PC-3 (cell line): Measurements from ENCODE around the gene TMEM270. TPM values are rescaled to one million over a fixed set of nuclear protein-coding genes. Genes with fewer than 3 reads are reported as not detected.

Experiments
- ATAC-seq: fragments of 200-7000 bp; cut with Tn5 transposase; 2 replicates; pipeline ENCODE4 v1.9.1; 2020; ENCODE audit warnings: mild to moderate bottlenecking, moderate library complexity
- BruUV-seq: library from RNA; stranded (reverse); fragments of 400-500 nt; replicated peaks from 2 replicates; lab custom pipeline; 2021; lab: Mats Ljungman, UMichigan
- CTCF ChIA-PET: fragments of 300-600 bp; sonication (Branson Sonifier 250); formaldehyde crosslinking; loops from one replicate; lab custom pipeline; 2022; ENCODE audit warnings: antibody characterized with exemption; lab: Charles Lee
- POLR2A ChIA-PET: fragments of 300-600 bp; sonication (Branson Sonifier 250); formaldehyde crosslinking; loops from one replicate; lab custom pipeline; 2022; ENCODE audit warnings: antibody characterized with exemption; ENCODE audit not compliant: unreplicated experiment; lab: Charles Lee
- DNase-seq: peaks from one replicate; pipeline ENCODE4 v3.0.0-alpha.2; 2015
- H2AFZ ChIP-seq: fragments of 300-600 bp; sonication (generic); 2 replicates; pipeline ENCODE4 v1.6.0; 2016; ENCODE audit warnings: antibody characterized with exemption, low read length
- H3F3A ChIP-seq: fragments of 300-600 bp; sonication (generic); one replicate; pipeline ENCODE4 v1.6.0; 2017; ENCODE audit warnings: antibody characterized with exemption, low read length, control low read depth, mild to moderate bottlenecking; ENCODE audit not compliant: unreplicated experiment
- H3K27ac ChIP-seq: fragments of 300-600 bp; sonication (generic); 2 replicates; pipeline ENCODE4 v1.5.1; 2016; ENCODE audit warnings: mild to moderate bottlenecking, low read length
- H3K27me3 ChIP-seq: fragments of 300-600 bp; sonication (generic); 2 replicates; pipeline ENCODE4 v1.6.1; 2016; ENCODE audit warnings: low read length, mixed read lengths
- H3K36me3 ChIP-seq: fragments of 300-600 bp; sonication (generic); 2 replicates; pipeline ENCODE4 v1.6.1; 2016; ENCODE audit warnings: low read depth, mixed run types, low read length, mixed read lengths
- H3K4me1 ChIP-seq: fragments of 300-600 bp; sonication (generic); 2 replicates; pipeline ENCODE4 v1.5.1; 2016; ENCODE audit warnings: low read length; ENCODE audit not compliant: insufficient read depth
- H3K4me2 ChIP-seq: fragments of 300-600 bp; sonication (generic); 2 replicates; pipeline ENCODE4 v1.6.0; 2016; ENCODE audit warnings: low read length
- H3K4me3 ChIP-seq: fragments of 300-600 bp; sonication (generic); 2 replicates; pipeline ENCODE4 v1.5.1; 2016; ENCODE audit warnings: mild to moderate bottlenecking, low read length, mixed read lengths
- H3K79me2 ChIP-seq: fragments of 300-600 bp; sonication (generic); 2 replicates; pipeline ENCODE4 v1.6.1; 2017; ENCODE audit warnings: low read length, mixed read lengths
- H3K9ac ChIP-seq: fragments of 300-600 bp; sonication (generic); 2 replicates; pipeline ENCODE4 v1.6.0; 2016; ENCODE audit warnings: mild to moderate bottlenecking, low read length
- H3K9me2 ChIP-seq: fragments of 300-600 bp; sonication (generic); replicated peaks from 2 replicates; pipeline ENCODE4 v1.6.1; 2016; ENCODE audit warnings: mixed run types, low read length, mixed read lengths
- H3K9me3 ChIP-seq: fragments of 300-600 bp; sonication (generic); 2 replicates; pipeline ENCODE4 v1.6.1; 2016; ENCODE audit warnings: low read length, mixed read lengths
- H4K20me1 ChIP-seq: fragments of 300-600 bp; sonication (generic); 2 replicates; pipeline ENCODE4 v1.6.1; 2016; ENCODE audit warnings: low read length, mixed read lengths
- CTCF ChIP-seq: fragments of 300-600 bp; sonication (generic); conservative IDR thresholded peaks from 2 replicates; pipeline ENCODE4 v1.5.1; 2017; ENCODE audit warnings: antibody characterized with exemption, low read depth, mild to moderate bottlenecking, low read length
- EZH2 ChIP-seq: fragments of 300-600 bp; sonication (generic); IDR thresholded peaks from one replicate; pipeline ENCODE4 v1.6.1; 2017; ENCODE audit warnings: antibody characterized with exemption, mild to moderate bottlenecking, low read length; ENCODE audit not compliant: unreplicated experiment
- EZH2phosphoT487 ChIP-seq: fragments of 300-600 bp; sonication (generic); IDR thresholded peaks from 2 replicates; pipeline ENCODE4 v1.6.1; 2018; ENCODE audit warnings: mild to moderate bottlenecking, antibody characterized with exemption, low read length, borderline replicate concordance
- intact Hi-C: fragments of 100-400 bp; cut with micrococcal nuclease; formaldehyde crosslinking; loops from 2 replicates; pipeline ENCODE4 v1.9.0; 2023
- total RNA-seq: library from RNA; depleted of rRNA; stranded (reverse); fragments of >200 nt; gene quantifications from 2 replicates; pipeline ENCODE4 v1.2.3, GENCODE V29; 2014

The TMEM270 gene
- total RNA-seq, 1 experiment from 2014 or later, result not detected

- H3K79me2 ChIP-seq, result 0 out of 2 replicates have a peak, but pooled peaks cover 7% of the 10 kb centered on the region
- no peak overlapping the region for H3K9ac ChIP-seq
- no peak overlapping the region for H2AFZ ChIP-seq
- DNase-seq, result no peak
- H3K36me3 ChIP-seq, result no peaks in the 10 kb centered on the region
- no peak for TF ChIP-seq EZH2
- TF ChIP-seq EZH2phosphoT487, result no peak
- TF ChIP-seq CTCF, result no peak
- no peak for ATAC-seq
- BruUV-seq, result no TSS peak
- H3F3A ChIP-seq, result no peaks in the 10 kb centered on the region
- peaks cover 8% of the 10 kb centered on the region; the same call in 1 of the 2 replicates for H3K4me1 ChIP-seq
- H3K27me3 ChIP-seq, result no peaks in the 10 kb centered on the region
- no peaks in the 10 kb centered on the region for H4K20me1 ChIP-seq
- intact Hi-C loops, result no loop called here
- no peak overlapping the region for H3K4me3 ChIP-seq
- ChIA-PET POLR2A (no interaction called here), CTCF (no interaction called here)
- no peaks in the 10 kb centered on the region for H3K9me2 ChIP-seq
- H3K9me3 ChIP-seq, result no peaks in the 10 kb centered on the region
- H3K27ac ChIP-seq, result no peak overlapping the region
- no peak overlapping the region for H3K4me2 ChIP-seq
Measured at GRCh38 chr7:73838642-73839041, 22.3 kb upstream of the TMEM270 start.

DNA sequence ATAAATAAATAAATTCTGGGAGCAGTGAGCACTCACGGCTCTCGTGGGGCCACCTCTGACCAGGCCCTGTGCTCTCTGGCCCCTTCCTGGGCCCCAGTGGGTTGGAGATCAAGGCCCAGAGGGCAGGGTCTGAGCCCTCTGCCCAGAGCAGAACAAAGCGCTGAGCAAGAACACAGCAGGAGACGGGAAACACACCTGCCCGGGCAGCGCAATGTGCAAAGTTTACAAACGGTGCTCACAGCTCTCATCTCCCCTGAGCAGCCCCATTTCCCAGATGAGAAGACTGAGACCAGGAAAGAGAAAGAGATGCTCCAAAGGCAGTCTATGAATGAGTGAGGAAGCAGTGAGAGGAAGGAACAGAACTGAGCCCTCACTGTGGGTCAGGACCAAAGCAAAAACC is 21.7 kb upstream of the TMEM270 start:
- Histone ChIP-seq H3K9me2 (no peaks in the 10 kb centered on the region), H3K4me3 (no peak overlapping the region), H3K27me3 (no peaks in the 10 kb centered on the region), H2AFZ (no peak overlapping the region), H3K9me3 (no peaks in the 10 kb centered on the region), H3K9ac (no peak overlapping the region), H3K4me1 (peaks cover 8% of the 10 kb centered on the region; the same call in 1 of the 2 replicates), H4K20me1 (no peaks in the 10 kb centered on the region), H3K27ac (no peak overlapping the region), H3K36me3 (no peaks in the 10 kb centered on the region), H3K79me2 (0 out of 2 replicates have a peak, but pooled peaks cover 7% of the 10 kb centered on the region), H3K4me2 (no peak overlapping the region), H3F3A (no peaks in the 10 kb centered on the region)
- no TSS peak for BruUV-seq
- no peak for ATAC-seq
- intact Hi-C loops, result no loop called here
- DNase-seq, result no peak
- POLR2A ChIA-PET, result no interaction called here
- CTCF ChIA-PET, result no interaction called here
- TF ChIP-seq EZH2phosphoT487 (no peak), EZH2 (no peak), CTCF (no peak)

- DNase-seq (no peak), ATAC-seq (no peak)
- Histone ChIP-seq H3K36me3 (no peaks in the 10 kb centered on the region), H3F3A (no peaks in the 10 kb centered on the region), H3K79me2 (0 out of 2 replicates have a peak, but pooled peaks cover 7% of the 10 kb centered on the region), H3K27ac (no peak overlapping the region), H4K20me1 (no peaks in the 10 kb centered on the region), H3K4me3 (no peak overlapping the region), H2AFZ (no peak overlapping the region), H3K9me3 (no peaks in the 10 kb centered on the region), H3K9ac (no peak overlapping the region), H3K27me3 (no peaks in the 10 kb centered on the region), H3K4me2 (no peak overlapping the region), H3K4me1 (peaks cover 10% of the 10 kb centered on the region; the same call in 1 of the 2 replicates), H3K9me2 (no peaks in the 10 kb centered on the region)
- intact Hi-C loops, result no loop called here
- CTCF ChIA-PET, result no interaction called here
- TF ChIP-seq EZH2, result no peak
- TF ChIP-seq EZH2phosphoT487, result no peak
- TF ChIP-seq CTCF, result no peak
- BruUV-seq, result no TSS peak
- POLR2A ChIA-PET, result no interaction called here
Measured at GRCh38 chr7:73839743-73840714, 20.9 kb upstream of the TMEM270 start.
